ENCODE data around the gene FCRL1. TPM values are rescaled to one million over a fixed set of nuclear protein-coding genes. Genes with fewer than 3 reads are reported as not detected.

FCRL1 gene
- total RNA-seq, 1 donor from 2014 or later = 138 TPM

- peak overlapping the region; percentile 87 for H3K27ac Mint-ChIP-seq
- no peak for DNase-seq
- peaks cover 31% of the 10 kb centered on the region for H3K36me3 Mint-ChIP-seq (ENCODE audit: low read depth)
- POLR2A ChIA-PET = interaction anchor here (1.0 to 6.1 kb wide), 6 partner anchors 30 to 191 kb away, joined by 3 to 42 read pairs (median 4); no protein-coding TSS in a partner anchor
- intact Hi-C loops (cut with micrococcal nuclease) = loop anchor here (2.0 kb wide), 2 partner anchors 48 to 74 kb away; no protein-coding TSS in a partner anchor
- CTCF ChIA-PET = interaction anchor here (0.8 to 9.1 kb wide), 9 partner anchors 24 to 208 kb away, joined by 3 to 161 read pairs (median 5); no protein-coding TSS in a partner anchor
- ATAC-seq (ENCODE audit: low read depth) = no peak
- H3K4me3 Mint-ChIP-seq = peak overlapping the region; percentile 86
- H3K27me3 Mint-ChIP-seq = no peaks in the 10 kb centered on the region
- H3K9me3 Mint-ChIP-seq = no peaks in the 10 kb centered on the region
- no peak for TF ChIP-seq CTCF (IDR thresholded peaks at IDR 0.05)
- H3K4me1 Mint-ChIP-seq = peaks cover 99% of the 10 kb centered on the region
These were observed 44.6 kb downstream of the FCRL1 start for GRCh38 chr1:157775101-157775870.

- H3K4me1 Mint-ChIP-seq = peaks cover 98% of the 10 kb centered on the region
- intact Hi-C loops (cut with micrococcal nuclease) = loop anchor here (1.0 to 5.0 kb wide), 10 partner anchors 9 to 402 kb away; partner anchors contain the start of genes FCRL1 and FCRL4
- no peaks in the 10 kb centered on the region for H3K27me3 Mint-ChIP-seq
- peaks cover 34% of the 10 kb centered on the region for H3K36me3 Mint-ChIP-seq (ENCODE audit: low read depth)
- DNase-seq (no peak), ATAC-seq (ENCODE audit: low read depth) (no peak)
- POLR2A ChIA-PET = interaction anchor here (0.7 to 6.1 kb wide), 15 partner anchors 9 to 210 kb away, joined by 3 to 42 read pairs (median 4); partner anchors contain the start of genes FCRL1 and FCRL3
- H3K27ac Mint-ChIP-seq = peak overlapping the region; percentile 87
- no peak for TF ChIP-seq CTCF (IDR thresholded peaks at IDR 0.05)
- peak overlapping the region; percentile 79 for H3K4me3 Mint-ChIP-seq
- CTCF ChIA-PET = interaction anchor here (0.7 to 9.1 kb wide), 30 partner anchors 23 to 279 kb away, joined by 3 to 161 read pairs (median 5); partner anchors contain the start of genes FCRL1, FCRL3, FCRL4 and FCRL5
- no peaks in the 10 kb centered on the region for H3K9me3 Mint-ChIP-seq
These were observed 45.5 kb downstream of the FCRL1 start for GRCh38 chr1:157774412-157774811.

- CTCF ChIA-PET = interaction anchor here (0.7 to 9.1 kb wide), 32 partner anchors 12 to 278 kb away, joined by 3 to 161 read pairs (median 5); partner anchors contain the start of genes FCRL1, FCRL3, FCRL4 and FCRL5
- Mint-ChIP-seq H3K36me3 (ENCODE audit: low read depth) (peaks cover 39% of the 10 kb centered on the region), H3K27ac (peak overlapping the region; percentile 87), H3K9me3 (no peaks in the 10 kb centered on the region), H3K27me3 (no peaks in the 10 kb centered on the region), H3K4me1 (peaks cover 97% of the 10 kb centered on the region), H3K4me3 (peak overlapping the region; percentile 79)
- POLR2A ChIA-PET = interaction anchor here (0.7 to 6.1 kb wide), 16 partner anchors 9 to 209 kb away, joined by 3 to 42 read pairs (median 4); partner anchors contain the start of genes FCRL1 and FCRL3
- DNase-seq (no peak), ATAC-seq (ENCODE audit: low read depth) (peak; percentile 80)
- TF ChIP-seq CTCF (IDR thresholded peaks at IDR 0.05) = peak; percentile 34
- intact Hi-C loops (cut with micrococcal nuclease) = loop anchor here (1.0 to 5.0 kb wide), 16 partner anchors 10 to 401 kb away; partner anchors contain the start of genes FCRL1, FCRL3 and FCRL4
These were observed 46.2 kb downstream of the FCRL1 start for GRCh38 chr1:157773493-157774350.

GRCh38 chr1:157771661-157772425 lies 48.1 kb downstream of the FCRL1 start:
- TF ChIP-seq CTCF (IDR thresholded peaks at IDR 0.05) = no peak
- ATAC-seq (ENCODE audit: low read depth) = no peak
- Mint-ChIP-seq H3K27me3 (no peaks in the 10 kb centered on the region), H3K9me3 (no peaks in the 10 kb centered on the region), H3K36me3 (ENCODE audit: low read depth) (peaks cover 51% of the 10 kb centered on the region), H3K4me1 (peaks cover 89% of the 10 kb centered on the region), H3K4me3 (peak overlapping the region; percentile 29), H3K27ac (peak overlapping the region; percentile 87)
- intact Hi-C loops (cut with micrococcal nuclease) = loop anchor here (2.0 to 5.0 kb wide), 8 partner anchors 35 to 400 kb away; partner anchors contain the start of genes FCRL3 and FCRL4
- CTCF ChIA-PET = interaction anchor here (1.0 to 9.1 kb wide), 12 partner anchors 11 to 207 kb away, joined by 4 to 161 read pairs (median 6); no protein-coding TSS in a partner anchor
- no peak for DNase-seq
- POLR2A ChIA-PET = interaction anchor here (0.6 to 6.1 kb wide), 11 partner anchors 8 to 191 kb away, joined by 3 to 42 read pairs (median 4); partner anchors contain the start of gene FCRL1
